WTC11 (cell line): Measurements from ENCODE around the gene OR52K1. TPM values are rescaled to one million over a fixed set of nuclear protein-coding genes. Genes with fewer than 3 reads are reported as not detected.

ENCODE experiments used
- ATAC-seq: fragments of 200-7000 bp; cut with Tn5 transposase; 2 replicates; pipeline ENCODE4 v1.10.0; 2021; ENCODE audit warnings: mild to moderate bottlenecking, moderate library complexity
- CTCF ChIA-PET: fragments of 300-600 bp; sonication (Branson Sonifier 250); formaldehyde crosslinking; loops from one replicate; lab custom pipeline; 2021; ENCODE audit warnings: antibody characterized with exemption; lab: Charles Lee
- POLR2A ChIA-PET: fragments of 350-600 bp; sonication (Branson Sonifier 250); formaldehyde crosslinking; loops from one replicate; lab custom pipeline; 2021; ENCODE audit warnings: antibody characterized with exemption; lab: Charles Lee
- DNase-seq: peaks from one replicate; pipeline ENCODE4 v3.0.0; 2021; ENCODE audit warnings: low spot score
- H3K27ac Mint-ChIP-seq: 2 replicates; pipeline ENCODE4 v1.8.0; 2021; ENCODE audit warnings: mixed read lengths
- H3K27me3 Mint-ChIP-seq: 2 replicates; pipeline ENCODE4 v1.8.0; 2021; ENCODE audit warnings: low read depth, mild to moderate bottlenecking, moderate library complexity, mixed read lengths
- H3K36me3 Mint-ChIP-seq: 2 replicates; pipeline ENCODE4 v1.8.0; 2021; ENCODE audit warnings: mixed read lengths
- H3K4me1 Mint-ChIP-seq: 2 replicates; pipeline ENCODE4 v1.8.0; 2022; ENCODE audit warnings: mixed read lengths
- H3K4me3 Mint-ChIP-seq: 2 replicates; pipeline ENCODE4 v1.8.0; 2021; ENCODE audit warnings: mild to moderate bottlenecking, moderate library complexity, mixed read lengths
- H3K9me3 Mint-ChIP-seq: 2 replicates; pipeline ENCODE4 v1.8.0; 2021; ENCODE audit warnings: mixed read lengths
- GRHL2 ChIP-seq: fragments of 250-450 bp; sonication (Bioruptor Pico); IDR thresholded peaks from 2 replicates; pipeline ENCODE4 v1.8.0; 2022; ENCODE audit warnings: mild to moderate bottlenecking, moderate library complexity; ENCODE audit not compliant: insufficient replicate concordance, severe bottlenecking
- JAZF1 ChIP-seq: fragments of 250-450 bp; sonication (Bioruptor Pico); IDR thresholded peaks from 2 replicates; pipeline ENCODE4 v1.9.0; 2021; ENCODE audit warnings: moderate library complexity, mild to moderate bottlenecking, inconsistent platforms
- KAT7 ChIP-seq: sonication (generic); formaldehyde crosslinking; IDR thresholded peaks from 2 replicates; pipeline ENCODE4 v1.8.1; 2023; ENCODE audit warnings: missing genetic modification reagents, mild to moderate bottlenecking, borderline replicate concordance
- NR2C2 ChIP-seq: sonication (generic); formaldehyde crosslinking; IDR thresholded peaks from 2 replicates; pipeline ENCODE4 v1.8.0; 2022; ENCODE audit warnings: mild to moderate bottlenecking, missing genetic modification reagents
- NR3C1 ChIP-seq: sonication (generic); formaldehyde crosslinking; conservative IDR thresholded peaks from 2 replicates; pipeline ENCODE4 v1.8.1; 2023; ENCODE audit warnings: low read depth, mild to moderate bottlenecking, missing genetic modification reagents
- SMAD3 ChIP-seq: sonication (generic); formaldehyde crosslinking; IDR thresholded peaks from 2 replicates; pipeline ENCODE4 v1.8.0; 2022; ENCODE audit warnings: missing genetic modification reagents, mild to moderate bottlenecking, borderline replicate concordance
- SP1 ChIP-seq: sonication (generic); formaldehyde crosslinking; conservative IDR thresholded peaks from 2 replicates; pipeline ENCODE4 v1.8.1; 2022; ENCODE audit warnings: missing genetic modification reagents
- TCF7 ChIP-seq: sonication (generic); formaldehyde crosslinking; IDR thresholded peaks from 2 replicates; pipeline ENCODE4 v1.8.0; 2022; ENCODE audit warnings: mild to moderate bottlenecking, low read depth, missing genetic modification reagents, moderate library complexity
- ZNF396 ChIP-seq: fragments of 250-450 bp; sonication (Bioruptor Pico); IDR thresholded peaks from 2 replicates; pipeline ENCODE4 v1.8.0; 2021; ENCODE audit warnings: mild to moderate bottlenecking, moderate library complexity, borderline replicate concordance
- total RNA-seq: library from RNA; stranded (reverse); gene quantifications from 3 replicates; pipeline ENCODE4 v1.2.3, GENCODE V29; 2021
- TF ChIP-seq, protein P1 (sequence below): sonication (generic); formaldehyde crosslinking; IDR thresholded peaks from 2 replicates; pipeline ENCODE4 v1.8.0; 2022; ENCODE audit warnings: mild to moderate bottlenecking, missing genetic modification reagents
- TF ChIP-seq, protein P2 (sequence below): fragments of 250-450 bp; sonication (Bioruptor Pico); IDR thresholded peaks from 2 replicates; pipeline ENCODE4 v1.9.0; 2021; ENCODE audit warnings: mild to moderate bottlenecking, borderline replicate concordance
- TF ChIP-seq, protein P3 (sequence below): sonication (generic); formaldehyde crosslinking; IDR thresholded peaks from 2 replicates; pipeline ENCODE4 v1.8.1; 2023; ENCODE audit warnings: mild to moderate bottlenecking, missing genetic modification reagents
- TF ChIP-seq, protein P4 (sequence below): sonication (generic); formaldehyde crosslinking; IDR thresholded peaks from 2 replicates; pipeline ENCODE4 v1.8.0; 2023; ENCODE audit warnings: mild to moderate bottlenecking, missing genetic modification reagents
- TF ChIP-seq, protein P5 (sequence below): sonication (generic); formaldehyde crosslinking; IDR thresholded peaks from 2 replicates; pipeline ENCODE4 v1.8.0; 2022; ENCODE audit warnings: missing genetic modification reagents
- TF ChIP-seq, protein P6 (sequence below): sonication (generic); formaldehyde crosslinking; IDR thresholded peaks from 2 replicates; pipeline ENCODE4 v1.8.0; 2022; ENCODE audit warnings: mild to moderate bottlenecking, missing genetic modification reagents
- TF ChIP-seq, protein P7 (sequence below): sonication (generic); formaldehyde crosslinking; IDR thresholded peaks from 2 replicates; pipeline ENCODE4 v1.8.1; 2023; ENCODE audit warnings: mild to moderate bottlenecking, missing genetic modification reagents, borderline replicate concordance

OR52K1 gene
- total RNA-seq, 1 experiment from 2014 or later: 0.07 TPM

DNA sequence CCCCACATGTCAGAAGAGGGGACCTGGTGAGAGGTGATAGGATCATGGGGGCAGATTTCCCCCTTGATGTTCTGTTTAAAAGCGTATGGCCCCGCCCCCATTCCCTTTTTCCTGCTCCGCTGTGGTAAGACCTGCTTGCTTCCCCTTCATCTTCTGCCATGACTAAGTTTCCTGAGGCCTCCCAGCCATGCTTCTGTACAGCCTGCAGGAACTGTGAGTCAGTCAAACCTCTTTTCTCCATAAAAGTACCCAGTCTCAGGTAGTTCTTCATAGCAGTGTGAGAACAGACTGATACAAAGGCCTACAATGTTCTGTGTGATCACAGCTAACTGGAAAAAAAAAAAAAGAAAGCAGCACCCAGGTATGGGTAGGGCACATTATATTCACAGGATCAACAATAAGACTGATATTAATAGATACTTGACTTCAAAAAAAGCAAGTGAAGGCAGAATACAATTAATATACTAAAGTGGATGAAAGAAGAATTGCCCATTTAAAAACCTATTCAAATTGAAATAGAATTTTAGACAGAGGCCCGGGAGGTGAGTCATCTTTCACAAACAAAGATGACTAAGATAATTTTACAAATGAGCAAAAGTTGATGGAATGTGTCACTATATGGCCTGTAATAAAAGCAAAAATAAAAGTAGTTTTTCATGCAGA is 1.7 kb upstream of the OR52K1 start:
- Mint-ChIP-seq H3K36me3 (no peaks in the 10 kb centered on the region), H3K27ac (no peak overlapping the region), H3K4me1 (peaks cover 11% of the 10 kb centered on the region), H3K4me3 (no peak overlapping the region), H3K9me3 (no peaks in the 10 kb centered on the region), H3K27me3 (no peaks in the 10 kb centered on the region)
- ATAC-seq (no peak; the same call in 1 of the 2 replicates), DNase-seq (no peak)
- POLR2A ChIA-PET: no interaction called here
- CTCF ChIA-PET: no interaction called here
- no peak for TF ChIP-seq NR2C2
- TF ChIP-seq, protein P1, sequence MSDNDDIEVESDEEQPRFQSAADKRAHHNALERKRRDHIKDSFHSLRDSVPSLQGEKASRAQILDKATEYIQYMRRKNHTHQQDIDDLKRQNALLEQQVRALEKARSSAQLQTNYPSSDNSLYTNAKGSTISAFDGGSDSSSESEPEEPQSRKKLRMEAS (CRISPR knock-in tag): no peak
- TF ChIP-seq, protein P2, sequence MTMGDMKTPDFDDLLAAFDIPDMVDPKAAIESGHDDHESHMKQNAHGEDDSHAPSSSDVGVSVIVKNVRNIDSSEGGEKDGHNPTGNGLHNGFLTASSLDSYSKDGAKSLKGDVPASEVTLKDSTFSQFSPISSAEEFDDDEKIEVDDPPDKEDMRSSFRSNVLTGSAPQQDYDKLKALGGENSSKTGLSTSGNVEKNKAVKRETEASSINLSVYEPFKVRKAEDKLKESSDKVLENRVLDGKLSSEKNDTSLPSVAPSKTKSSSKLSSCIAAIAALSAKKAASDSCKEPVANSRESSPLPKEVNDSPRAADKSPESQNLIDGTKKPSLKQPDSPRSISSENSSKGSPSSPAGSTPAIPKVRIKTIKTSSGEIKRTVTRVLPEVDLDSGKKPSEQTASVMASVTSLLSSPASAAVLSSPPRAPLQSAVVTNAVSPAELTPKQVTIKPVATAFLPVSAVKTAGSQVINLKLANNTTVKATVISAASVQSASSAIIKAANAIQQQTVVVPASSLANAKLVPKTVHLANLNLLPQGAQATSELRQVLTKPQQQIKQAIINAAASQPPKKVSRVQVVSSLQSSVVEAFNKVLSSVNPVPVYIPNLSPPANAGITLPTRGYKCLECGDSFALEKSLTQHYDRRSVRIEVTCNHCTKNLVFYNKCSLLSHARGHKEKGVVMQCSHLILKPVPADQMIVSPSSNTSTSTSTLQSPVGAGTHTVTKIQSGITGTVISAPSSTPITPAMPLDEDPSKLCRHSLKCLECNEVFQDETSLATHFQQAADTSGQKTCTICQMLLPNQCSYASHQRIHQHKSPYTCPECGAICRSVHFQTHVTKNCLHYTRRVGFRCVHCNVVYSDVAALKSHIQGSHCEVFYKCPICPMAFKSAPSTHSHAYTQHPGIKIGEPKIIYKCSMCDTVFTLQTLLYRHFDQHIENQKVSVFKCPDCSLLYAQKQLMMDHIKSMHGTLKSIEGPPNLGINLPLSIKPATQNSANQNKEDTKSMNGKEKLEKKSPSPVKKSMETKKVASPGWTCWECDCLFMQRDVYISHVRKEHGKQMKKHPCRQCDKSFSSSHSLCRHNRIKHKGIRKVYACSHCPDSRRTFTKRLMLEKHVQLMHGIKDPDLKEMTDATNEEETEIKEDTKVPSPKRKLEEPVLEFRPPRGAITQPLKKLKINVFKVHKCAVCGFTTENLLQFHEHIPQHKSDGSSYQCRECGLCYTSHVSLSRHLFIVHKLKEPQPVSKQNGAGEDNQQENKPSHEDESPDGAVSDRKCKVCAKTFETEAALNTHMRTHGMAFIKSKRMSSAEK (CRISPR knock-in tag): no peak
- TF ChIP-seq SMAD3 (CRISPR knock-in tag): no peak
- TF ChIP-seq, protein P3, sequence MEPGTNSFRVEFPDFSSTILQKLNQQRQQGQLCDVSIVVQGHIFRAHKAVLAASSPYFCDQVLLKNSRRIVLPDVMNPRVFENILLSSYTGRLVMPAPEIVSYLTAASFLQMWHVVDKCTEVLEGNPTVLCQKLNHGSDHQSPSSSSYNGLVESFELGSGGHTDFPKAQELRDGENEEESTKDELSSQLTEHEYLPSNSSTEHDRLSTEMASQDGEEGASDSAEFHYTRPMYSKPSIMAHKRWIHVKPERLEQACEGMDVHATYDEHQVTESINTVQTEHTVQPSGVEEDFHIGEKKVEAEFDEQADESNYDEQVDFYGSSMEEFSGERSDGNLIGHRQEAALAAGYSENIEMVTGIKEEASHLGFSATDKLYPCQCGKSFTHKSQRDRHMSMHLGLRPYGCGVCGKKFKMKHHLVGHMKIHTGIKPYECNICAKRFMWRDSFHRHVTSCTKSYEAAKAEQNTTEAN (CRISPR knock-in tag): no peak
- TF ChIP-seq, protein P4, sequence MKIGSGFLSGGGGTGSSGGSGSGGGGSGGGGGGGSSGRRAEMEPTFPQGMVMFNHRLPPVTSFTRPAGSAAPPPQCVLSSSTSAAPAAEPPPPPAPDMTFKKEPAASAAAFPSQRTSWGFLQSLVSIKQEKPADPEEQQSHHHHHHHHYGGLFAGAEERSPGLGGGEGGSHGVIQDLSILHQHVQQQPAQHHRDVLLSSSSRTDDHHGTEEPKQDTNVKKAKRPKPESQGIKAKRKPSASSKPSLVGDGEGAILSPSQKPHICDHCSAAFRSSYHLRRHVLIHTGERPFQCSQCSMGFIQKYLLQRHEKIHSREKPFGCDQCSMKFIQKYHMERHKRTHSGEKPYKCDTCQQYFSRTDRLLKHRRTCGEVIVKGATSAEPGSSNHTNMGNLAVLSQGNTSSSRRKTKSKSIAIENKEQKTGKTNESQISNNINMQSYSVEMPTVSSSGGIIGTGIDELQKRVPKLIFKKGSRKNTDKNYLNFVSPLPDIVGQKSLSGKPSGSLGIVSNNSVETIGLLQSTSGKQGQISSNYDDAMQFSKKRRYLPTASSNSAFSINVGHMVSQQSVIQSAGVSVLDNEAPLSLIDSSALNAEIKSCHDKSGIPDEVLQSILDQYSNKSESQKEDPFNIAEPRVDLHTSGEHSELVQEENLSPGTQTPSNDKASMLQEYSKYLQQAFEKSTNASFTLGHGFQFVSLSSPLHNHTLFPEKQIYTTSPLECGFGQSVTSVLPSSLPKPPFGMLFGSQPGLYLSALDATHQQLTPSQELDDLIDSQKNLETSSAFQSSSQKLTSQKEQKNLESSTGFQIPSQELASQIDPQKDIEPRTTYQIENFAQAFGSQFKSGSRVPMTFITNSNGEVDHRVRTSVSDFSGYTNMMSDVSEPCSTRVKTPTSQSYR: no peak
- no peak for TF ChIP-seq TCF7 (CRISPR knock-in tag)
- TF ChIP-seq SP1 (CRISPR knock-in tag): no peak
- TF ChIP-seq GRHL2 (CRISPR knock-in tag): no peak
- TF ChIP-seq, protein P5, sequence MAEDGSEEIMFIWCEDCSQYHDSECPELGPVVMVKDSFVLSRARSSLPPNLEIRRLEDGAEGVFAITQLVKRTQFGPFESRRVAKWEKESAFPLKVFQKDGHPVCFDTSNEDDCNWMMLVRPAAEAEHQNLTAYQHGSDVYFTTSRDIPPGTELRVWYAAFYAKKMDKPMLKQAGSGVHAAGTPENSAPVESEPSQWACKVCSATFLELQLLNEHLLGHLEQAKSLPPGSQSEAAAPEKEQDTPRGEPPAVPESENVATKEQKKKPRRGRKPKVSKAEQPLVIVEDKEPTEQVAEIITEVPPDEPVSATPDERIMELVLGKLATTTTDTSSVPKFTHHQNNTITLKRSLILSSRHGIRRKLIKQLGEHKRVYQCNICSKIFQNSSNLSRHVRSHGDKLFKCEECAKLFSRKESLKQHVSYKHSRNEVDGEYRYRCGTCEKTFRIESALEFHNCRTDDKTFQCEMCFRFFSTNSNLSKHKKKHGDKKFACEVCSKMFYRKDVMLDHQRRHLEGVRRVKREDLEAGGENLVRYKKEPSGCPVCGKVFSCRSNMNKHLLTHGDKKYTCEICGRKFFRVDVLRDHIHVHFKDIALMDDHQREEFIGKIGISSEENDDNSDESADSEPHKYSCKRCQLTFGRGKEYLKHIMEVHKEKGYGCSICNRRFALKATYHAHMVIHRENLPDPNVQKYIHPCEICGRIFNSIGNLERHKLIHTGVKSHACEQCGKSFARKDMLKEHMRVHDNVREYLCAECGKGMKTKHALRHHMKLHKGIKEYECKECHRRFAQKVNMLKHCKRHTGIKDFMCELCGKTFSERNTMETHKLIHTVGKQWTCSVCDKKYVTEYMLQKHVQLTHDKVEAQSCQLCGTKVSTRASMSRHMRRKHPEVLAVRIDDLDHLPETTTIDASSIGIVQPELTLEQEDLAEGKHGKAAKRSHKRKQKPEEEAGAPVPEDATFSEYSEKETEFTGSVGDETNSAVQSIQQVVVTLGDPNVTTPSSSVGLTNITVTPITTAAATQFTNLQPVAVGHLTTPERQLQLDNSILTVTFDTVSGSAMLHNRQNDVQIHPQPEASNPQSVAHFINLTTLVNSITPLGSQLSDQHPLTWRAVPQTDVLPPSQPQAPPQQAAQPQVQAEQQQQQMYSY (CRISPR knock-in tag): no peak
- no peak for TF ChIP-seq KAT7 (CRISPR knock-in tag)
- TF ChIP-seq, protein P6, sequence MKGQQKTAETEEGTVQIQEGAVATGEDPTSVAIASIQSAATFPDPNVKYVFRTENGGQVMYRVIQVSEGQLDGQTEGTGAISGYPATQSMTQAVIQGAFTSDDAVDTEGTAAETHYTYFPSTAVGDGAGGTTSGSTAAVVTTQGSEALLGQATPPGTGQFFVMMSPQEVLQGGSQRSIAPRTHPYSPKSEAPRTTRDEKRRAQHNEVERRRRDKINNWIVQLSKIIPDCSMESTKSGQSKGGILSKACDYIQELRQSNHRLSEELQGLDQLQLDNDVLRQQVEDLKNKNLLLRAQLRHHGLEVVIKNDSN (CRISPR knock-in tag): no peak
- no peak for TF ChIP-seq NR3C1
- TF ChIP-seq, protein P7, sequence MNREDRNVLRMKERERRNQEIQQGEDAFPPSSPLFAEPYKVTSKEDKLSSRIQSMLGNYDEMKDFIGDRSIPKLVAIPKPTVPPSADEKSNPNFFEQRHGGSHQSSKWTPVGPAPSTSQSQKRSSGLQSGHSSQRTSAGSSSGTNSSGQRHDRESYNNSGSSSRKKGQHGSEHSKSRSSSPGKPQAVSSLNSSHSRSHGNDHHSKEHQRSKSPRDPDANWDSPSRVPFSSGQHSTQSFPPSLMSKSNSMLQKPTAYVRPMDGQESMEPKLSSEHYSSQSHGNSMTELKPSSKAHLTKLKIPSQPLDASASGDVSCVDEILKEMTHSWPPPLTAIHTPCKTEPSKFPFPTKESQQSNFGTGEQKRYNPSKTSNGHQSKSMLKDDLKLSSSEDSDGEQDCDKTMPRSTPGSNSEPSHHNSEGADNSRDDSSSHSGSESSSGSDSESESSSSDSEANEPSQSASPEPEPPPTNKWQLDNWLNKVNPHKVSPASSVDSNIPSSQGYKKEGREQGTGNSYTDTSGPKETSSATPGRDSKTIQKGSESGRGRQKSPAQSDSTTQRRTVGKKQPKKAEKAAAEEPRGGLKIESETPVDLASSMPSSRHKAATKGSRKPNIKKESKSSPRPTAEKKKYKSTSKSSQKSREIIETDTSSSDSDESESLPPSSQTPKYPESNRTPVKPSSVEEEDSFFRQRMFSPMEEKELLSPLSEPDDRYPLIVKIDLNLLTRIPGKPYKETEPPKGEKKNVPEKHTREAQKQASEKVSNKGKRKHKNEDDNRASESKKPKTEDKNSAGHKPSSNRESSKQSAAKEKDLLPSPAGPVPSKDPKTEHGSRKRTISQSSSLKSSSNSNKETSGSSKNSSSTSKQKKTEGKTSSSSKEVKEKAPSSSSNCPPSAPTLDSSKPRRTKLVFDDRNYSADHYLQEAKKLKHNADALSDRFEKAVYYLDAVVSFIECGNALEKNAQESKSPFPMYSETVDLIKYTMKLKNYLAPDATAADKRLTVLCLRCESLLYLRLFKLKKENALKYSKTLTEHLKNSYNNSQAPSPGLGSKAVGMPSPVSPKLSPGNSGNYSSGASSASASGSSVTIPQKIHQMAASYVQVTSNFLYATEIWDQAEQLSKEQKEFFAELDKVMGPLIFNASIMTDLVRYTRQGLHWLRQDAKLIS (CRISPR knock-in tag): no peak
- TF ChIP-seq JAZF1 (CRISPR knock-in tag): no peak
- TF ChIP-seq ZNF396 (CRISPR knock-in tag): no peak
